ENCODE data around the gene ITIH4. TPM values are rescaled to one million over a fixed set of nuclear protein-coding genes. Genes with fewer than 3 reads are reported as not detected.

Gene ITIH4
- total and polyA plus RNA-seq, 11 donors: 0.76 to 11.2 (median 4.2) TPM

GRCh38 chr3:52872245-52872644 is 41.8 kb upstream of the ITIH4 start:
- Histone ChIP-seq H3K9me3 (no peaks in the 10 kb centered on the region), H3K36me3 (no peaks in the 10 kb centered on the region), H3K4me3 (no peak overlapping the region), H3K27ac (no peak overlapping the region), H3K4me1 (peaks cover 0 to 15% (median 0%) of the 10 kb centered on the region in 12 donors), H3K27me3 (no peaks in the 10 kb centered on the region)
- no peak for DNase-seq
- 93 to 99% (median 94%) methylated on average over 3 of the region's 3 CpGs for WGBS, 4 donors
- ATAC-seq: no peak
- no peak for TF ChIP-seq POLR2A (IDR thresholded peaks at IDR 0.05)
- no peak for TF ChIP-seq CTCF (IDR thresholded peaks at IDR 0.05)
- intact Hi-C loops (cut with DNase I): no loop called here

GRCh38 chr3:52871761-52872160 is 41.3 kb upstream of the ITIH4 start:
- Histone ChIP-seq H3K27me3 (no peaks in the 10 kb centered on the region), H3K4me1 (peaks cover 0 to 15% (median 0%) of the 10 kb centered on the region in 12 donors), H3K27ac (no peak overlapping the region), H3K9me3 (no peaks in the 10 kb centered on the region), H3K4me3 (no peak overlapping the region), H3K36me3 (no peaks in the 10 kb centered on the region)
- ATAC-seq (no peak), DNase-seq (no peak)
- TF ChIP-seq CTCF (IDR thresholded peaks at IDR 0.05): no peak
- no peak for TF ChIP-seq POLR2A (IDR thresholded peaks at IDR 0.05)
- whole genome bisulfite sequencing, 4 donors: 78 to 88% (median 85%) methylated on average over 9 of the region's 9 CpGs
- intact Hi-C loops (cut with DNase I): no loop called here

GRCh38 chr3:52870471-52870870 is 40.0 kb upstream of the ITIH4 start:
- Histone ChIP-seq H3K36me3 (peaks cover 0 to 3% (median 0%) of the 10 kb centered on the region in 9 donors), H3K4me1 (peaks cover 0 to 15% (median 0%) of the 10 kb centered on the region in 12 donors), H3K27ac (no peak overlapping the region), H3K27me3 (no peaks in the 10 kb centered on the region), H3K9me3 (no peaks in the 10 kb centered on the region), H3K4me3 (no peak overlapping the region)
- intact Hi-C loops (cut with DNase I): no loop called here
- WGBS, 4 donors: 96 to 99% (median 98%) methylated on average over 10 of the region's 10 CpGs
- ATAC-seq: no peak
- DNase-seq: no peak
- TF ChIP-seq POLR2A (IDR thresholded peaks at IDR 0.05) (no peak), CTCF (IDR thresholded peaks at IDR 0.05) (no peak)

- Histone ChIP-seq H3K27ac (no peak overlapping the region), H3K9me3 (peaks cover 0 to 8% (median 0%) of the 10 kb centered on the region in 12 donors), H3K4me3 (no peak overlapping the region), H3K36me3 (peaks cover 0 to 3% (median 0%) of the 10 kb centered on the region in 9 donors), H3K27me3 (no peaks in the 10 kb centered on the region), H3K4me1 (no peaks in the 10 kb centered on the region)
- WGBS, 4 donors: 96 to 98% (median 97%) methylated on average over 11 to 12 of the region's 12 CpGs
- intact Hi-C loops (cut with DNase I): no loop called here
- DNase-seq (no peak), ATAC-seq (peak in 1 of 4 donors; percentile 21)
- TF ChIP-seq CTCF (IDR thresholded peaks at IDR 0.05) (no peak), POLR2A (IDR thresholded peaks at IDR 0.05) (no peak)
Observed at GRCh38 chr3:52866427-52866826, 36.0 kb upstream of the ITIH4 start.

Measured in heart left ventricle (tissue), 16 donors.